MM.1S (cell line): ENCODE results near the gene ARL5B.

Source experiments
- DNase-seq: peaks from one replicate; pipeline ENCODE4 v3.0.0-alpha.2; 2015
- H2AFZ ChIP-seq: fragments of 300-600 bp; sonication (generic); 2 replicates; pipeline ENCODE4 v1.6.0; 2016; ENCODE audit warnings: antibody characterized with exemption, low read length
- H3F3A ChIP-seq: fragments of 300-600 bp; sonication (generic); 2 replicates; pipeline ENCODE4 v1.6.1; 2016; ENCODE audit warnings: mild to moderate bottlenecking, antibody characterized with exemption, low read length, moderate library complexity, mixed read lengths; ENCODE audit not compliant: insufficient read depth
- H3K27ac ChIP-seq: fragments of 300-600 bp; sonication (generic); 2 replicates; pipeline ENCODE4 v1.5.1; 2016; ENCODE audit warnings: mild to moderate bottlenecking, low read length
- H3K27me3 ChIP-seq: fragments of 300-600 bp; sonication (generic); replicated peaks from 2 replicates; pipeline ENCODE4 v1.6.0; 2016; ENCODE audit warnings: low read length; ENCODE audit not compliant: insufficient read depth
- H3K36me3 ChIP-seq: fragments of 300-600 bp; sonication (generic); replicated peaks from 2 replicates; pipeline ENCODE4 v1.6.1; 2016; ENCODE audit warnings: mild to moderate bottlenecking, low read length, mixed read lengths; ENCODE audit not compliant: insufficient read depth
- H3K4me1 ChIP-seq: fragments of 300-600 bp; sonication (generic); 2 replicates; pipeline ENCODE4 v1.6.1; 2016; ENCODE audit warnings: low read length, mixed read lengths
- H3K4me2 ChIP-seq: fragments of 300-600 bp; sonication (generic); 2 replicates; pipeline ENCODE4 v1.6.0; 2016; ENCODE audit warnings: low read depth, low read length
- H3K4me3 ChIP-seq: fragments of 300-600 bp; sonication (generic); 2 replicates; pipeline ENCODE4 v1.5.1; 2016; ENCODE audit warnings: low read length, mixed read lengths
- H3K79me2 ChIP-seq: fragments of 300-600 bp; sonication (generic); 2 replicates; pipeline ENCODE4 v1.6.1; 2016; ENCODE audit warnings: mixed run types, low read length, mixed read lengths
- H3K9ac ChIP-seq: fragments of 300-600 bp; sonication (generic); 2 replicates; pipeline ENCODE4 v1.6.1; 2016; ENCODE audit warnings: low read length, mixed read lengths
- H3K9me2 ChIP-seq: fragments of 300-600 bp; sonication (generic); replicated peaks from 2 replicates; pipeline ENCODE4 v1.6.1; 2016; ENCODE audit warnings: mild to moderate bottlenecking, low read length, mixed read lengths; ENCODE audit not compliant: insufficient read depth
- H3K9me3 ChIP-seq: fragments of 300-600 bp; sonication (generic); replicated peaks from 2 replicates; pipeline ENCODE4 v1.6.1; 2016; ENCODE audit warnings: mild to moderate bottlenecking, low read length, mixed read lengths; ENCODE audit not compliant: insufficient read depth
- H4K20me1 ChIP-seq: fragments of 300-600 bp; sonication (generic); 2 replicates; pipeline ENCODE4 v1.6.1; 2016; ENCODE audit warnings: mild to moderate bottlenecking, low read length, moderate library complexity, mixed read lengths; ENCODE audit not compliant: insufficient read depth
- EZH2 ChIP-seq: fragments of 300-600 bp; sonication (generic); optimal IDR thresholded peaks from 2 replicates; pipeline ENCODE3; 2017; ENCODE audit warnings: low read depth, mild to moderate bottlenecking, antibody characterized with exemption, low read length, mixed read lengths
- EZH2phosphoT487 ChIP-seq: fragments of 300-600 bp; sonication (generic); IDR thresholded peaks from 2 replicates; pipeline ENCODE4 v1.6.1; 2018; ENCODE audit warnings: antibody characterized with exemption, low read length
- TF ChIP-seq, protein P1 (sequence below): fragments of 300-600 bp; sonication (generic); IDR thresholded peaks from 2 replicates; pipeline ENCODE4 v1.5.1; 2016; ENCODE audit warnings: antibody characterized with exemption, low read length, mixed read lengths

The ARL5B gene

DNA sequence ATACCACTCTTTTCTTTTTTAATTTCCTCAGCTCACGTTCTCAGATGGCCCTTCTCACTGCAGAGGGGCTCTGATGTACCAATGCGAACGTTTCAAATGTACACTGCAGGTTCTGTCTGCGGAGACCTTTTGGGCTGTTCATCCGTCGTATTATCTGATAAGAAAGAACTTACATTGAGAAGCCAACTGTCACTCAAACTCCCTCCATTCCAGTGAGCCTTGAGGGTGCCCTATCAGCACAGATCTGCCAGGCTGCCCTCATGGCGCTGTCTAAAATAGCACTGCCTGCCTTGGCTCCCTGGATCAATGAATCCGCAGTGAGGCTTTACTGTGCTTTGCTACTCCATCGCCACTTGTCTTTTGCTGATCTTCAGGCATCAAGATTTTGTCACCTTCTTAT is 61.8 kb downstream of the ARL5B start:
- H3K4me1 ChIP-seq, result no peaks in the 10 kb centered on the region
- no peak overlapping the region for H3K9ac ChIP-seq
- no peaks in the 10 kb centered on the region for H3K27me3 ChIP-seq
- no peaks in the 10 kb centered on the region for H3K36me3 ChIP-seq
- no peak overlapping the region for H3K4me2 ChIP-seq
- H3K4me3 ChIP-seq, result no peak overlapping the region
- TF ChIP-seq EZH2phosphoT487, result no peak
- TF ChIP-seq, protein P1, sequence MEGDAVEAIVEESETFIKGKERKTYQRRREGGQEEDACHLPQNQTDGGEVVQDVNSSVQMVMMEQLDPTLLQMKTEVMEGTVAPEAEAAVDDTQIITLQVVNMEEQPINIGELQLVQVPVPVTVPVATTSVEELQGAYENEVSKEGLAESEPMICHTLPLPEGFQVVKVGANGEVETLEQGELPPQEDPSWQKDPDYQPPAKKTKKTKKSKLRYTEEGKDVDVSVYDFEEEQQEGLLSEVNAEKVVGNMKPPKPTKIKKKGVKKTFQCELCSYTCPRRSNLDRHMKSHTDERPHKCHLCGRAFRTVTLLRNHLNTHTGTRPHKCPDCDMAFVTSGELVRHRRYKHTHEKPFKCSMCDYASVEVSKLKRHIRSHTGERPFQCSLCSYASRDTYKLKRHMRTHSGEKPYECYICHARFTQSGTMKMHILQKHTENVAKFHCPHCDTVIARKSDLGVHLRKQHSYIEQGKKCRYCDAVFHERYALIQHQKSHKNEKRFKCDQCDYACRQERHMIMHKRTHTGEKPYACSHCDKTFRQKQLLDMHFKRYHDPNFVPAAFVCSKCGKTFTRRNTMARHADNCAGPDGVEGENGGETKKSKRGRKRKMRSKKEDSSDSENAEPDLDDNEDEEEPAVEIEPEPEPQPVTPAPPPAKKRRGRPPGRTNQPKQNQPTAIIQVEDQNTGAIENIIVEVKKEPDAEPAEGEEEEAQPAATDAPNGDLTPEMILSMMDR, result no peak
- TF ChIP-seq EZH2, result no peak
- H4K20me1 ChIP-seq, result no peaks in the 10 kb centered on the region
- H2AFZ ChIP-seq, result no peak overlapping the region
- no peak for DNase-seq
- H3K9me2 ChIP-seq, result no peaks in the 10 kb centered on the region
- no peaks in the 10 kb centered on the region for H3K9me3 ChIP-seq
- no peaks in the 10 kb centered on the region for H3F3A ChIP-seq
- H3K79me2 ChIP-seq, result no peaks in the 10 kb centered on the region
- H3K27ac ChIP-seq, result no peak overlapping the region

DNA sequence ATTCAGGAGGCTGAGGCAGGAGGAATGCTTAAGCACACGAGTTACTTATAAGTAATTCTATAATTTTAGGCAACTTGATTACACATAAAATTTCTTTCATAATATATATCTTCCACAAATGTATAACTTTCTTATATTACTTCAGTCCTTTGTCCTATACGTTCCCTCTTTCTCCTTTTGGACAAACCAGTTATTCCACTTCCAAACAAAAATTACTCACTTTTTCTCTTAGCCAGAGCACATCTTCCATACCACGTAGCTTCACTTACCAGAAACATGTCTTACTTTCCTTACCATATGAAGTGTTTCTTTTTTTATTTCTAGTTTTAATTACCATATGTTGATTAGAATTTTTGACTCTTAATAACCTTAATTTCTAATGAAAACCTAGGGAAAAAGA is 64.6 kb downstream of the ARL5B start:
- no peaks in the 10 kb centered on the region for H3F3A ChIP-seq
- no peaks in the 10 kb centered on the region for H3K9me2 ChIP-seq
- H3K4me3 ChIP-seq, result no peak overlapping the region
- H3K36me3 ChIP-seq, result no peaks in the 10 kb centered on the region
- H3K27ac ChIP-seq, result no peak overlapping the region
- no peaks in the 10 kb centered on the region for H3K9me3 ChIP-seq
- no peak overlapping the region for H2AFZ ChIP-seq
- no peak for DNase-seq
- no peak overlapping the region for H3K4me2 ChIP-seq
- no peaks in the 10 kb centered on the region for H3K27me3 ChIP-seq
- TF ChIP-seq EZH2phosphoT487 (no peak), EZH2 (no peak)
- TF ChIP-seq, protein P1, result no peak
- no peaks in the 10 kb centered on the region for H4K20me1 ChIP-seq
- no peak overlapping the region for H3K9ac ChIP-seq
- H3K79me2 ChIP-seq, result no peaks in the 10 kb centered on the region
- H3K4me1 ChIP-seq, result no peaks in the 10 kb centered on the region
